Measurements from ENCODE around the gene ATP5MC3.
"Not testable (repeated sequence)": the region's sequence is repeated elsewhere in the genome, so short reads cannot be mapped to it uniquely, and the experiment has no call there.

Gene ATP5MC3

DNA sequence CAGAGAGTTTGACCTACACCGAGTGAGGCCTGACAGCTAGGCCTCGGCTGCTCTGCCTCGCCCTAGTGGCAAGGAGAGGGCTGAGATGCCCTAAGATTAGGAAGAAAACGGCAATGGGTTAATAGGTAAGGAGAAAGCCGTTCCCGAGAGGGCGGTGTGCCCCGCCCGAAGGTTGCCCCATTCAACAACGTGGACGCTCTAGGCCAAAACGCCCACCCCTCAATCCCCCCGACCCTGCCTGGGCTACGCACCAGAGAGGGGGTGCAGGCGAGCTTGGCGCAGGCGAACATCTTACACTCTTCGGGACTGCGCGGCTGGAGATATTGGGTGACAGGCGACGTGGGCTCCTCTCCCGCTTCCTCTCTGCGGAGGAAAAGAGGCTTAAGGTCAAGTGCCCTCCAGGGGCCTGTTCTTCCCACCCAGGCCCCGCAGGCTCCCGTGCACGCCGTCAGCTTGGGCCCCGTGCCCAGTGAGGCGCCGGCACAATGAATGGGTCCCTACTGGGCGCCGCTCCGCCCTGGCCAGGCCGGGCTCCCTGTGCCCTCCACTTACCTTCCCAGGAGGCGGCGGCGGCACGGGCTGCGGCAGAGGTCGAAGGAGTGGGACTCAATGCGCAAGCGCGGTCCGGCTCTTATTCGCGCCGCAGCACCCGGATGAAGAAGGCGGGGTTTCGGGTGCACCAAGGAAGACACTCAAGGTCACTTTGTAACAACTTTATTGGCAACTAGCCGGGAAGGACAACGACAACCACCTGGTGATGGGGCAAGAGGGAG lies at the start of gene ATP5MC3:
TSS of gene ATP5MC3 (minus strand) at position 607 of the 773 bp plus-strand sequence. CDS start at position 290, 317 bp downstream.
- peak; percentile 87 to 90 for DNase-seq

GRCh38 chr2:175228601-175229000 lies 47.1 kb upstream of the ATP5MC3 start:
- DNase-seq, result not testable (repeated sequence)

DNA sequence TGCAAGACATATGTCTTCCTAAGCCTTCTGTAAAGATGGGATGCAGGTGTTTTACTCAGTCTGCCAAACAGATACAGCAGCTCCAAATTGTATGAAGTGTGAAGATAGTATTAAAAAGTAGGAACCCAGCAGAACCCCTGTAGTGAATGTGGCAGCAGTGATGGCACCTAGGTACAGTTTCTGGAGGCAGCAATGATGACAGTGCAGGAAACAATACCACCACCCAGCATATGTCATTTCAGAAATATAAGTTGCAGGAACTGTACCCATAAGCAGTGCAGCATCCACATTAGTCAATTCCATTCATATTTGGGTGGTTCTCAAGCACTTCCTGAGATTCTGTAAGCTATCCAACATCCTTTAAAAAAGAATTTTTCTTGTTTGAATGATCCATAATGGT lies 46.7 kb upstream of the ATP5MC3 start:
- DNase-seq, result no peak

- DNase-seq, result no peak
Observed at GRCh38 chr2:175227393-175227792, 45.9 kb upstream of the ATP5MC3 start.

DNA sequence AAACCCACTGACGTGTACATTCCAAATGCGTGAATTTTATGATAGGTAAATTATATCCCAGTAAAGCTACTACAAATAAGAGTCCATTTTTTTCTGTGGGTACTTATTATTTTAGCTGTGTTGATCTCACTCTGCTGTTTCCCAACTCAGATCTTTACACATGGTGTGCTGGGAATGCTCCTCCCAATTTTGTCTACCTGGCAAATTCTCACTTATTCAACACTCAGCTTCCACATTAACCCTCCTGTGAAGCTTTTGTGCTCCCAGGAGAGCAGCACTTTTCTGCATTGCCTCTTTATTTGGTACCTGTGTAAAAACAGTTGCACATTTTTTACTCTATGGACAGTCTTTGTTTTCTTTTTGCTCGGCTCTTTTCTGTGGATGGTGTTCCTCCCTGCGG lies 38.6 kb upstream of the ATP5MC3 start:
- DNase-seq, result no peak

DNA sequence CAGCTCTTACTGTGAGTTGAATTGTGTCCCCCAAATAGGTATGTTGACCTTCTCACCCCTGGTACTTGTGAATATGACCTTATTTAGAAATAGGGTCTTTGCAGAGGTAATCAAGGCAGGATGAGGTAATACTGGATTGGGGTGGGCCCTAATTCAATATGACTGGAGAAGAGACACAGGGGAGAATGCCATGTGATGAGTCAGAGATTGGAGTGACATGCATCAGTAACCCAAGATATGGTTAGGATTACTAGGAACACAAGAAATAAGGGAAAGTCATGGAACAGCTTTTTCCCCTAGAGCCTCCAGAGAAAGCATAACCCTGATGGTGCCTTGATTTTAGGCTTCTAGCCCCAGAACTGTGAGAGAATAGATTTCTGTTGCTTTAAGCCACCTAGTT lies 37.0 kb upstream of the ATP5MC3 start:
- DNase-seq, result no peak

GRCh38 chr2:175207741-175208438 lies 26.4 kb upstream of the ATP5MC3 start:
- DNase-seq, result no peak

GRCh38 chr2:175206866-175207265 lies 25.4 kb upstream of the ATP5MC3 start:
- no peak for DNase-seq

DNA sequence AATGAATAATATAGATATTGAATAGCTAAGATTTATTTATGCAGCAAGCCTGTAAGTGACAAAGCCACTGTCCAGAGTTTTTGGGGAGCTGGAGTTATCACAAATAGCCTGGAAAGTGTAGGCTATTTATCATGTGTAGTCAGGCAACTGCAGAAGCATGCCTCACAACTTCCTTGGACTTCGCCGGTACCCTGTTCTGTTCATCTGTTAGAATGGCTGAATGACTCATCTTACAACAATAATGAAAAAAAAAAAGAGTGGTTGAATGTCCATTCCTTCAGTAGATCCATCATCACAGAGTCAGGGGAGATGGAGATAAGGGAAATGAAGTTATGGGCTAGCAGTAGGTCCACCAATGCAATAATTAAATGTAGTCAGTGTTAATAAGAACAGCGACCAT lies 24.0 kb upstream of the ATP5MC3 start:
- no peak for DNase-seq

- peak in 1 of 2 experiments; percentile 35 for DNase-seq
Observed at GRCh38 chr2:175203621-175204496, 22.3 kb upstream of the ATP5MC3 start.

DNA sequence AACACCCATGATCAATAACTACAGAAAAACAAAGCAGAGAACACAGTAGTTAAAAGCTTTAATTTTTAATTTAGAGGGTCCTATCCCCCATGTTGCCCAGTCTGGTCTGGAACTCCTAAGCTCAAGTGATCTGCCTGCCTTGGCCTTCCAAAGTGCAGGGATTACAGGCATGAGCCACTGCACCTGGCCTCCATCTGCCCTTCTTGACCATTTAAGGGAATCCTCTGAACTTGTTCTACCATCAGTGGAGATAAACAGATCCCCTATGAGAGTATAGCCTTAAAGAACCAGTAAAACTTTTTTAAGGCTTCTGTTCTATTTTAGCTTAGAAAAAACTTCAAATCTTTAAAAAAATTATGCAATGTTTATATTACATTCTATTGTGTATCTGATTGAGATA lies 13.5 kb upstream of the ATP5MC3 start:
- DNase-seq, result no peak

DNA sequence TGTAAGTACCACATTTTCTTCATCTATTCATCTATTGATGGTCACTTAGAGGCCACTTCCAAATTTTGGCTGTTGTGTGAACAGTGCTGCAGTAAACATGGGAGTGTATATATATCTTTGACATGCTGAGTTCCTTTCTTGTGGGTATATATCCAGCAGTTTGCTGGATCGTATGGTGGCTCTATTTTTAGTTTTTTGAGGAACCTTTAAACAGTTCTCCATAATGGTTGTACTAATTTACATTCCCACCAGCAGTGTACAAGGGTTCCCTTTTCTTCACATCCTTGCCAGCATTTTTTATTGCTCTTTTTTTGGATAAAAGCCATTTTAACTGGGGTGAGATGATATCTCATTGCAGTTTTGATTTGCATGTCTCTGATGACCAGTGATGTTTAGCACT lies 7.3 kb upstream of the ATP5MC3 start:
- DNase-seq, result no peak

- DNase-seq, result peak in 1 of 2 experiments; percentile 32
Observed at GRCh38 chr2:175187378-175187777, 5.9 kb upstream of the ATP5MC3 start.

GRCh38 chr2:175183674-175184073 lies 2.2 kb upstream of the ATP5MC3 start:
- no peak for DNase-seq

DNA sequence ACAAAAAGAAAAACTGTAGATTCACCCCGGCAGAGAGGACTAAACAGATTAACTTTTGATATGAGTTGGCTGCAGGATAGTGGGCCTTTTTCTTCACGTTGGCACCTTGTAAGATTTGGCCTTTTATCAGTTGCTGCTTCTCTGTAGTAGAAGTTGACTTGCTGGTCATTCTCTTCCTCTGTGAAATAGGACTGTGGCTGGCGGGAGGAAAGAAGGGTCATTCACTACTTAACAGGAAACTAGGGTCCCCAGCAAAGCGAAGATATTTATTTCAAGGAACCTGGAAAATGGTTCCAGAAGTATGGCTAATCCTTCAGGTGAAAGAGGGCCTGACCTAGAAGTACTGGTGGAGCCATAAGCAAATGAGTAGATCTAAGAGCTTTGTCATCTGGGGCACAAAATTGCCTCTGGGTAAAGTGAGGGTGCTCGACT lies 383 bp upstream of the ATP5MC3 start:
- DNase-seq, result no peak

DNA sequence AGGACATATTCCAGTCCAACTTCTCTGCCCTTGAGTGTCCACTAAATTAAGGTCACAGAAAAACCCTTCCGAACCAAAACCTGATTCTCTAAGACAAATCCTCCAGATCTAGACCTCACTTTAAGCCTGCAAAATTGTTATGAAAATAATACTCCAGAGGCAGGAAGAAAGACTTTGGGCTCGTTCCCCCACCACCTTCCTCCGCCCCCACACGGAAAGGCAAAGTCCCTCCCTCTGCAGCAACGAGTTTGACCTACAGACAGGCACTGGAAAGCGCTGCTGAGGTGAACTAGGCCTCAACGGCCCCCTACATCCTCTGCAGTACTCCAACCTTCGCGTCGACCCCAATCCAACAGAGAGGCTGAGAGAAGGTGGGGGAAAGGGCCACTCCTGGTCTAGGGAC lies 808 bp downstream of the ATP5MC3 start:
- peak in 1 of 2 experiments; percentile 48 for DNase-seq

DNA sequence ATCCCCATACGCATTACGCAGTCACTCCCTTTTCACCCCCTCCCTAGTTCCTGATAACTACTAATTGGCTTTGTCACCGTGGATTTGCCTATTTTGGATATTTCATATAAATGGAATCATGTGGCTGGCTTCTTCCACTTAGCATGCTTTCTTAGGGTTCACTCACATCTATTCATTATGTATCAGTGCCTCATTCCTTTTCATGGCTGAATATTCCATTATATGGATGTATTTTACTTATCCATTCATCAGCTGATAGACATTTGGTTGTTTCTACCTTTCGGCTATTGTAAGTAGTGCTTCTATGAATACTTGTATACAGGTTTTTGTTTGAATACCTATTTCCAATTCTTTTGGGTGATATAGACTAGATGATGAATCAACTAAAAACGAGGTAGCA lies 4.9 kb downstream of the ATP5MC3 start:
- no peak for DNase-seq

DNA sequence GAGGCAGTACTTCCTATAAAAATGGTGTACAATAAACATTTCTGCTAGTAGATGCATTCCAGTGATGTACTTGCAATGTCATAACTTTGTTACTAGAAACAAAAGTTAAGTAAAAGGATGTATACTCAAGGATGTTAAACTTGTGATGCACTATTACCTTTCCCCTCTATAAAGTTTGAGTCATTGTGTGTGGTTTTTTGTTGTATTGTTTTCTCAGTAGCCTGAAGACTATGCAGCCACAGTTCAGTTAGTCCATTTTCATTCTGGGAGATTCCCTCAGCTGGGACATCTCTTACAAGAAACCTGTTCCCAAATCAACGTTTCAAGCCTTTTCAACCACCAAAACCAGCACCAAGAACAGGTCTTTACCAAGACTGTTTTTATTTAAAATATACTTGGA lies 5.6 kb downstream of the ATP5MC3 start:
- no peak for DNase-seq

GRCh38 chr2:175175320-175175719 lies 6.2 kb downstream of the ATP5MC3 start:
- no peak for DNase-seq

- no peak for DNase-seq
Observed at GRCh38 chr2:175170659-175171304, 10.7 kb downstream of the ATP5MC3 start.

GRCh38 chr2:175169191-175169590 lies 12.3 kb downstream of the ATP5MC3 start:
- DNase-seq, result no peak

GRCh38 chr2:175168564-175168945 lies 13.0 kb downstream of the ATP5MC3 start:
- DNase-seq, result no peak
